Ectodermal cell (in vitro differentiated cells): ENCODE data around the gene DERL2.

Experiments used
- H3K27ac ChIP-seq: 2 replicates; pipeline ENCODE4 v1.7.0; 2013; ENCODE audit warnings: mild to moderate bottlenecking, low read depth, low read length; ENCODE audit not compliant: insufficient read depth, poor library complexity, severe bottlenecking
- H3K27me3 ChIP-seq: 2 replicates; pipeline ENCODE4 v1.7.0; 2013; ENCODE audit warnings: mild to moderate bottlenecking, low read length; ENCODE audit not compliant: insufficient read depth, control insufficient read depth, poor library complexity, severe bottlenecking
- H3K36me3 ChIP-seq: one replicate; pipeline ENCODE4 v1.7.0; 2013; ENCODE audit warnings: low read length; ENCODE audit not compliant: control insufficient read depth, insufficient read depth
- H3K4me1 ChIP-seq: one replicate; pipeline ENCODE4 v1.7.0; 2013; ENCODE audit warnings: low read length; ENCODE audit not compliant: control insufficient read depth, insufficient read depth
- H3K4me3 ChIP-seq: 2 replicates; pipeline ENCODE4 v1.7.0; 2013; ENCODE audit warnings: low read depth, low read length, control low read depth; ENCODE audit not compliant: insufficient read depth
- H3K9me3 ChIP-seq: 2 replicates; pipeline ENCODE4 v1.7.0; 2013; ENCODE audit warnings: mild to moderate bottlenecking, low read length, moderate library complexity; ENCODE audit not compliant: control insufficient read depth
- WGBS, 2 experiments: methylation state at CpG; one replicate each; pipeline ENCODE4 v1.1.7; 2013; ENCODE audit warnings: missing lambda C conversion rate in 2 of 2; 5-methylcytosine and 5-hydroxymethylcytosine counted together

Gene DERL2

DNA sequence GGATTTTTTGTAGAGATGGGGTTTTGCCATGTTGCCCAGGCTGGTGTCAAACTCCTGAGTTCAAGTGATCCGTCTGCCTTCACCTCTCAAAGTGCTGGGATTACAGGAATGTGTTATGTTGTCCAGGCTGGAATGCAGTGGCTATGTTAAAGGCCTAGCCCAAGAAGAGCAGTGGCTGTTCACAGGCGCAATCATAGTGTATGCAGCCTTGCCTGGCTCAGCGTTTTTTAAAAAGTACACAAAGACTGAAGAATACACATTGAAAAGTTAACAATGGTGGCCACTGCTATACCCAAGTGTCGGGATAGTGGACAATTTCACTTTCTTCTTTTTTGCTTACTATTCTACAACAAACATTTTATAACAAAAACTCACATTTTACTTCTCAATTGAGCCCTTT lies 7.0 kb downstream of the DERL2 start:
- no peaks in the 10 kb centered on the region for H3K9me3 ChIP-seq
- no peak overlapping the region for H3K4me3 ChIP-seq
- no peak overlapping the region for H3K27ac ChIP-seq
- H3K27me3 ChIP-seq: no peaks in the 10 kb centered on the region
- peaks cover 49% of the 10 kb centered on the region for H3K36me3 ChIP-seq
- H3K4me1 ChIP-seq: no peaks in the 10 kb centered on the region
- 94 to 96% methylated on average over 4 of the region's 4 CpGs for WGBS, 2 experiments

DNA sequence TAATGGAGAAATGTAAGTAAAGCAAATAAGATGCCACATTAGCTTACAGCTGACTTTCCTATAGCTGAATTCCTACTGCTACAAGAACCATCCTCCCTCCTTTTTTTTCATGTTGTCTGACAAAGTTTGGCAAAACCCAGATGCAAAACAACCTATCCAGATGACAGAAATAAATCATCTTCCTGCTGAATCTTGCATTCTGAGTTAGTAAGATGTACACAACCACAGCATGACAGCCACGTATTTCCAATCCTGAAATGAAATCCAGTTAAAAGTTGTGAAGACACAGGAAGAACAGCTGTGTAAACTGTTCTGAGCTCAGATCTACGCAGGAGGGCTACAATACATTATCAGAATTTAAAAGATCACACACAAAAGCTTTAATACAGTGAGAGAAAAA lies 12.1 kb downstream of the DERL2 start:
- H3K4me3 ChIP-seq: no peak overlapping the region
- no peak overlapping the region for H3K27ac ChIP-seq
- H3K27me3 ChIP-seq: no peaks in the 10 kb centered on the region
- no peaks in the 10 kb centered on the region for H3K4me1 ChIP-seq
- peaks cover 33% of the 10 kb centered on the region for H3K36me3 ChIP-seq
- 87 to 88% methylated on average over 1 to 2 of the region's 2 CpGs for WGBS, 2 experiments
- no peaks in the 10 kb centered on the region for H3K9me3 ChIP-seq

DNA sequence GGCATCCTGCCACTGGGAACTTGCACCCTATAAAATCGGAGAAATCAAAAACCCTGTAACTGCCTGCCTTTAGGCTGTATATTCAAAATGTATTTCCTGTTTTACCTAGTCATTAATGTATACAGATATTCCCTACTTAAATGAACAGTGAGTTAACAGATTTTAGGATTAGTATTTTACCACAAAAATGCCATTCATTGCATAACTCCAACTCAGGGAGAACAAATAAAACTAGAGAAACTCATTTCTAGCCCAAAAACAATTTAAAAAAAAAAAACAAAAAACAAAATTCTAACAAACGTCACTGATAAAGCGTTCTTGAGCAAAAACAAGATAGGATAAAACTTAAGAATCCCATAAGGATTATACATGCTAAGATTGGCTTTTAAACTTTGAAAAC lies 13.5 kb downstream of the DERL2 start:
- no peaks in the 10 kb centered on the region for H3K27me3 ChIP-seq
- no peak overlapping the region for H3K27ac ChIP-seq
- WGBS, 2 experiments: 83 to 89% methylated on average over 3 of the region's 3 CpGs
- peaks cover 19% of the 10 kb centered on the region for H3K36me3 ChIP-seq
- no peaks in the 10 kb centered on the region for H3K4me1 ChIP-seq
- H3K4me3 ChIP-seq: no peak overlapping the region
- no peaks in the 10 kb centered on the region for H3K9me3 ChIP-seq

DNA sequence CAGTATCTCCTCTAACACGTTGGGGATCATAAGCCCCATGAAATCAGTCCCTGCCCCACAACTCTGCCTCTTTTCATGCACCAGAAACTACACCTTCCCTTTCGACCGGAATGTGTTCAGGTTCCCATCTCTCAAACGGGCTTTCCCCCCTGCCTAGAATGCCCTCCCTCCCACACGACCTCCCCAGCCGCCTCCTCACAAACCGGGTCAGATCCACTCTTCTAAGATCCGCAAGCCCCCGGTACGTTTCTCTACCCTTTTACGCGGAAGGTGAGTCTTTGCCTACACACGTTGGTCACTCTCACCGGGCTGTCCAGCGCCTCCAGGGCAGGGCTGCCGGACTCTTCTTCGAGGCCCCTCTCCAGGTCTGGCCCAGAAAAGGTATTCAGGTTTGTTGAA lies 17.9 kb downstream of the DERL2 start:
- no peaks in the 10 kb centered on the region for H3K9me3 ChIP-seq
- no peaks in the 10 kb centered on the region for H3K27me3 ChIP-seq
- no peaks in the 10 kb centered on the region for H3K36me3 ChIP-seq
- 0% methylated on average over 17 of the region's 17 CpGs for WGBS, 2 experiments
- peak overlapping the region; percentile 71 for H3K27ac ChIP-seq
- H3K4me1 ChIP-seq: peaks cover 6% of the 10 kb centered on the region
- peak overlapping the region; percentile 90 for H3K4me3 ChIP-seq

- Histone ChIP-seq H3K9me3 (no peaks in the 10 kb centered on the region), H3K27me3 (no peaks in the 10 kb centered on the region), H3K36me3 (no peaks in the 10 kb centered on the region), H3K4me1 (peaks cover 6% of the 10 kb centered on the region), H3K27ac (no peak overlapping the region), H3K4me3 (peak overlapping the region; percentile 90)
- WGBS, 2 experiments: 4 to 5% methylated on average over 8 of the region's 8 CpGs
Observed at GRCh38 chr17:5467416-5467815, 18.6 kb downstream of the DERL2 start.

GRCh38 chr17:5466295-5466694 lies 19.7 kb downstream of the DERL2 start:
- Histone ChIP-seq H3K9me3 (no peaks in the 10 kb centered on the region), H3K27ac (no peak overlapping the region), H3K4me3 (no peak overlapping the region), H3K36me3 (no peaks in the 10 kb centered on the region), H3K27me3 (no peaks in the 10 kb centered on the region), H3K4me1 (peaks cover 6% of the 10 kb centered on the region)
- 85 to 91% methylated on average over 4 of the region's 4 CpGs for WGBS, 2 experiments

GRCh38 chr17:5464717-5465507 lies 21.1 kb downstream of the DERL2 start:
- no peaks in the 10 kb centered on the region for H3K9me3 ChIP-seq
- H3K36me3 ChIP-seq: peaks cover 10% of the 10 kb centered on the region
- no peak overlapping the region for H3K4me3 ChIP-seq
- H3K4me1 ChIP-seq: peaks cover 6% of the 10 kb centered on the region
- WGBS, 2 experiments: 91 to 94% methylated on average over 10 of the region's 10 CpGs
- no peaks in the 10 kb centered on the region for H3K27me3 ChIP-seq
- no peak overlapping the region for H3K27ac ChIP-seq

GRCh38 chr17:5446786-5447185 lies 39.2 kb downstream of the DERL2 start:
- peaks cover 41% of the 10 kb centered on the region for H3K36me3 ChIP-seq
- no peaks in the 10 kb centered on the region for H3K27me3 ChIP-seq
- no peak overlapping the region for H3K27ac ChIP-seq
- 92 to 95% methylated on average over 8 of the region's 8 CpGs for WGBS, 2 experiments
- no peaks in the 10 kb centered on the region for H3K4me1 ChIP-seq
- H3K9me3 ChIP-seq: no peaks in the 10 kb centered on the region
- H3K4me3 ChIP-seq: no peak overlapping the region

- Histone ChIP-seq H3K9me3 (no peaks in the 10 kb centered on the region), H3K36me3 (peaks cover 39% of the 10 kb centered on the region), H3K4me3 (no peak overlapping the region), H3K27me3 (no peaks in the 10 kb centered on the region), H3K4me1 (peaks cover 3% of the 10 kb centered on the region), H3K27ac (no peak overlapping the region)
- WGBS, 2 experiments: 95% methylated on average over 22 of the region's 22 CpGs
Observed at GRCh38 chr17:5444209-5444608, 41.8 kb downstream of the DERL2 start.

- Histone ChIP-seq H3K9me3 (no peaks in the 10 kb centered on the region), H3K4me3 (no peak overlapping the region), H3K36me3 (peaks cover 35% of the 10 kb centered on the region), H3K27ac (no peak overlapping the region), H3K4me1 (peaks cover 3% of the 10 kb centered on the region), H3K27me3 (no peaks in the 10 kb centered on the region)
- WGBS, 2 experiments: 96 to 99% methylated on average over 4 to 6 of the region's 6 CpGs
Observed at GRCh38 chr17:5443728-5444127, 42.2 kb downstream of the DERL2 start.
